Activated CD8-positive, alpha-beta memory T cell treated with anti-CD3 and anti-CD28 coated beads, Interleukin-2, amount 50 U/mL, for 24 hours (primary cell): ENCODE data around the gene KLK12.

Experiments used
- DNase-seq: peaks from one replicate; pipeline ENCODE4 v3.0.0-alpha.2; 2020; ENCODE audit errors: extremely low read depth

Gene KLK12

DNA sequence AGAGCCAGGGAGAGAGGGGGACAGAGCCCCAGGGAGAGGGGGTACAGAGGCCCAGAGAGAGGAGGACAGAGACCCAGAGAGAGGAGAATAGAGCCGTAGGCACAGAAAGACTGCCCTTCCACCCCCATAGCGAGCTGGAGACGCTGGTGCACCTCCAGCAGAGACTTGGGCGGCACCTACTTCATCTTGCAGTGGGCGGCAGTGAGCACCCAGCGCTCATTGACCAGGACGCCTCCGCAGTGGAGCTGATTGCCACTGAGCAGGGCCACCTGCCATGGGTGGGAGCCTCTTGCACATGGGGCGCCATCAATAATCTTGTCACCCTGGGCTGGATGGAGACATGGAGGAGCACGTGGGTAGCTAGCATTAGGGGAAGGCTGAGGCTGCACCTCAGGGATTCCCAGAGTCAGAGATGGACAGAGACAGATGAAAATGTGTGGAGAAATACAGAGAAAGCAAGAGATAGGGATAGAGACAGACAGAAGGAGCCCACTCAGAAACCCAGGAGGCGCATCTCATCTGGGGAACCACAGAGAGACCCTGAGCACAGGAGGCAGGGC is 53.1 kb downstream of the KLK12 start:
- DNase-seq, result no peak

DNA sequence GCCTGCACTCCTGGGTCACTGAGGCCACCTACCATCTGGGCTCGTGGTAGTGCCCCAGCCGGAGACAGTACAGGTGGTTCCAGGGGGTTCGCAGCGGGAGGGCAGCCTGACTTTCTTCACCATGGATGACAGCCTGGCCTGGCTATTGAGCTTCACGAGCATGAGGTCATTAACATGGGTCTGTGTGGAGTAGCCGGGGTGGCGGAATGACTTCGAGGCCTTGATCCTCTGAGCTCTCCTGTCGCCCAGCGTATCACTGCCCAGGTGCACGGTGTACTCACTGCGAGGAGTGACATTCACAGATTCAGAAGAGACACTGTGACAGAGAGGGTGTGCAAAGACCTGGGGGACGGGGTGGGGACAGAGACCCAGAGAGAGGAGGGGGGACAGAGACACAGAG is 54.6 kb downstream of the KLK12 start:
- DNase-seq, result no peak

DNA sequence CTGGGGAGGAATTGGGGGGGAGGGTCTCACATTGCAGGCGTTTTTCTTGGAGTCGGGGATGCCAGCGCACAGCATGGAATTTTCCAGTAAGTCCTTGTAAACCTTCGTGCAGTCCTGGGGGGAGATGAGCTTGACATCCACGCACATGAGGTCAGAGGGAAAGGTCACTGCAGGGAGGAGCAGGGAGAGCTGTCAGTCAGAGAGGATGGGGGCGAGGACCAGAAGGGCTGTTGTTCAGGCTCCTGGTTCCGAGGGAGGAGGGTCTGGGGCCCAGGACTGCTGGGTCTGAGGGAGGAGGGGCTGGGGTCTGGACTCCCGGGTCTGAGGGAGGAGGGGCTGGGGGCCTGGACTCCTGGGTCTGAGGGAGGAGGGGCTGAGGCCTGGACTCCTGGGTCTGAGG is 55.0 kb downstream of the KLK12 start:
- no peak for DNase-seq
